A204.1 (cell line): ENCODE results near the gene DPP6.

Experiments
- FAIRE-seq: peaks from 2 replicates; lab custom pipeline; 2012; peaks lifted over from hg19 to GRCh38; lab: Jason Lieb, UNC

The DPP6 gene

GRCh38 chr7:154769527-154769926 is 717.3 kb downstream of the DPP6 start:
- no peak for FAIRE-seq

- no peak for FAIRE-seq
Measured at GRCh38 chr7:154770361-154770760, 718.2 kb downstream of the DPP6 start.

- FAIRE-seq = no peak
Measured at GRCh38 chr7:154770962-154771361, 718.8 kb downstream of the DPP6 start.

- no peak for FAIRE-seq
Measured at GRCh38 chr7:154774303-154774969, 722.2 kb downstream of the DPP6 start.

GRCh38 chr7:154775681-154776080 is 723.5 kb downstream of the DPP6 start:
- no peak for FAIRE-seq

GRCh38 chr7:154776350-154776749 is 724.2 kb downstream of the DPP6 start:
- no peak for FAIRE-seq

GRCh38 chr7:154777023-154777422 is 724.8 kb downstream of the DPP6 start:
- no peak for FAIRE-seq

- no peak for FAIRE-seq
Measured at GRCh38 chr7:154777489-154777888, 725.3 kb downstream of the DPP6 start.

GRCh38 chr7:154777908-154778307 is 725.7 kb downstream of the DPP6 start:
- no peak for FAIRE-seq

GRCh38 chr7:154781369-154782303 is 729.4 kb downstream of the DPP6 start:
- no peak for FAIRE-seq

- no peak for FAIRE-seq
Measured at GRCh38 chr7:154783281-154783909, 731.2 kb downstream of the DPP6 start.

GRCh38 chr7:154785898-154786297 is 733.7 kb downstream of the DPP6 start:
- FAIRE-seq = no peak

GRCh38 chr7:154789404-154789803 is 737.2 kb downstream of the DPP6 start:
- FAIRE-seq = no peak

- no peak for FAIRE-seq
Measured at GRCh38 chr7:154791611-154792010, 739.4 kb downstream of the DPP6 start.

GRCh38 chr7:154792436-154793055 is 740.3 kb downstream of the DPP6 start:
- no peak for FAIRE-seq

- no peak for FAIRE-seq
Measured at GRCh38 chr7:154794147-154794780, 742.1 kb downstream of the DPP6 start.

GRCh38 chr7:154795014-154795413 is 742.8 kb downstream of the DPP6 start:
- no peak for FAIRE-seq

GRCh38 chr7:154795437-154795836 is 743.2 kb downstream of the DPP6 start:
- no peak for FAIRE-seq

GRCh38 chr7:154804449-154804848 is 752.3 kb downstream of the DPP6 start:
- no peak for FAIRE-seq

- FAIRE-seq = no peak
Measured at GRCh38 chr7:154812027-154812426, 759.8 kb downstream of the DPP6 start.

- FAIRE-seq = no peak
Measured at GRCh38 chr7:154817224-154817896, 765.2 kb downstream of the DPP6 start.

GRCh38 chr7:154827007-154827406 is 774.8 kb downstream of the DPP6 start:
- FAIRE-seq = no peak
